GM12878 (cell line): ENCODE measurements around the gene DDX19B. TPM values are rescaled to one million over a fixed set of nuclear protein-coding genes. Genes with fewer than 3 reads are reported as not detected.

Source experiments
- ATAC-seq: fragments of 200-7000 bp; cut with Tn5 transposase; 3 replicates; pipeline ENCODE4 v1.9.1; 2020; ENCODE audit warnings: mild to moderate bottlenecking, moderate library complexity
- Bru-seq: library from RNA; stranded (reverse); fragments of 400-500 nt; gene quantifications from one replicate; lab custom pipeline; 2021; lab: Mats Ljungman, UMichigan
- BruChase-seq, 2 experiments: library from RNA; stranded (reverse); fragments of 400-500 nt; gene quantifications; one replicate each; lab custom pipeline; 2021; lab: Mats Ljungman, UMichigan
- BruUV-seq: library from RNA; stranded (reverse); fragments of 400-500 nt; replicated peaks from 2 replicates; lab custom pipeline; 2021; lab: Mats Ljungman, UMichigan
- CTCF ChIA-PET: fragments of 300-600 bp; sonication (Branson Sonifier 250); formaldehyde crosslinking; extraction: SDS; loops from one replicate; lab custom pipeline; 2021; ENCODE audit warnings: inconsistent platforms; lab: Yijun Ruan, JAX
- POLR2A ChIA-PET: fragments of 350-600 bp; formaldehyde crosslinking; extraction: SDS; loops from one replicate; lab custom pipeline; 2021; ENCODE audit warnings: inconsistent platforms; lab: Charles Lee
- RAD21 ChIA-PET: fragments of 300-600 bp; sonication (Branson Sonifier 250); formaldehyde crosslinking; loops from one replicate; lab custom pipeline; 2023; ENCODE audit warnings: antibody characterized with exemption; ENCODE audit not compliant: unreplicated experiment; lab: Charles Lee
- SMC1A ChIA-PET: fragments of 300-600 bp; sonication (Branson Sonifier 250); formaldehyde crosslinking; loops from one replicate; lab custom pipeline; 2023; ENCODE audit not compliant: unreplicated experiment, uncharacterized antibody; lab: Charles Lee
- DNase-seq: peaks from one replicate; pipeline ENCODE4 v3.0.0-alpha.2; 2011; ENCODE audit warnings: low read depth, low spot score
- FAIRE-seq: peaks from 3 replicates; lab custom pipeline; 2011; peaks lifted over from hg19 to GRCh38; lab: Jason Lieb, UNC
- H2AFZ ChIP-seq: 2 replicates; pipeline ENCODE4 v1.6.0; 2011; ENCODE audit warnings: low read depth, low read length, control low read depth; ENCODE audit not compliant: control insufficient read depth
- H3K27ac ChIP-seq: 2 replicates; pipeline ENCODE4 v1.5.1; 2011; ENCODE audit warnings: control low read depth; ENCODE audit not compliant: control insufficient read depth, insufficient read depth
- H3K27me3 ChIP-seq, 2 experiments: replicated peaks in 1 of 2; 2 replicates each; pipeline versions ENCODE4 v1.6.0 to v1.6.1; 2011; ENCODE audit warnings: low read length in 1 of 2; ENCODE audit not compliant: control insufficient read depth in 2 of 2, insufficient read depth in 2 of 2
- H3K36me3 ChIP-seq, 2 experiments: 2 replicates each; pipeline ENCODE4 v1.5.1; 2011; ENCODE audit warnings: low read length in 1 of 2; ENCODE audit not compliant: control insufficient read depth in 2 of 2, insufficient read depth in 2 of 2
- H3K4me1 ChIP-seq: 2 replicates; pipeline ENCODE4 v1.6.1; 2011; ENCODE audit warnings: mild to moderate bottlenecking, low read length, moderate library complexity, mixed read lengths; ENCODE audit not compliant: control insufficient read depth, insufficient read depth
- H3K4me2 ChIP-seq: 2 replicates; pipeline ENCODE4 v1.6.0; 2011; ENCODE audit warnings: control low read depth; ENCODE audit not compliant: control insufficient read depth, insufficient read depth
- H3K4me3 ChIP-seq: fragments of 200-600 bp; sonication (generic); 2 replicates; pipeline ENCODE4 v1.5.1; 2016
- H3K79me2 ChIP-seq: 2 replicates; pipeline ENCODE4 v1.6.0; 2011; ENCODE audit warnings: low read length; ENCODE audit not compliant: control insufficient read depth, insufficient read depth
- H3K9ac ChIP-seq: 2 replicates; pipeline ENCODE4 v1.8.0; 2011; ENCODE audit warnings: low read length, control low read depth, mixed read lengths; ENCODE audit not compliant: control insufficient read depth, insufficient read depth
- H3K9me3 ChIP-seq: replicated peaks from 3 replicates; pipeline ENCODE4 v1.5.1; 2011; ENCODE audit warnings: mild to moderate bottlenecking, low read length; ENCODE audit not compliant: control insufficient read depth, insufficient read depth
- H4K20me1 ChIP-seq: 2 replicates; pipeline ENCODE4 v1.6.0; 2011; ENCODE audit not compliant: control insufficient read depth, insufficient read depth
- RELA ChIP-seq: fragments of 450-650 bp; IDR thresholded peaks from 2 replicates; pipeline ENCODE4 v1.8.0; 2014; ENCODE audit warnings: borderline replicate concordance; ENCODE audit not compliant: partially characterized antibody
- YBX1 ChIP-seq: fragments of 450-650 bp; IDR thresholded peaks from 2 replicates; pipeline ENCODE4 v1.6.1; 2016; ENCODE audit warnings: antibody characterized with exemption
- ZNF274 ChIP-seq: IDR thresholded peaks from one replicate; pipeline ENCODE4 v1.8.0; 2011; ENCODE audit not compliant: insufficient read length, insufficient read depth
- WGBS: methylation state at CpG from one replicate; pipeline ENCODE4 v1.1.6; 2016; ENCODE audit warnings: low lambda C conversion rate; ENCODE audit not compliant: insufficient replicate concordance, insufficient coverage; ENCODE audit errors: missing lambda C conversion rate; 5-methylcytosine and 5-hydroxymethylcytosine counted together
- in situ Hi-C: fragments of 300-500 bp; cut with MboI; formaldehyde crosslinking; loops from 9 replicates; pipeline ENCODE4 v1.14.3; 2018; ENCODE audit warnings: mixed read lengths
- intact Hi-C: fragments of 100-400 bp; cut with micrococcal nuclease; formaldehyde crosslinking; loops from one replicate; pipeline ENCODE4 v1.14.2; 2022; ENCODE audit not compliant: unreplicated experiment
- long read RNA-seq, 2 experiments: library from polyadenylated mRNA; unstranded; transcript quantifications; one replicate each; pipeline ENCODE4 v2.0.0, GENCODE V29; 2019 to 2020
- polyA minus RNA-seq, 3 experiments: library from RNA; depleted of rRNA, polyadenylated mRNA; stranded (reverse); fragments of >200 nt; gene quantifications; 2 replicates each; pipeline ENCODE4 v1.2.3, GENCODE V29; 2011
- polyA plus RNA-seq, 11 experiments: library from polyadenylated mRNA; depleted of rRNA in 4 of 11; unstranded in 6 of 11; stranded (reverse) in 5 of 11; fragments of >200 nt; fragmentation: Nextera tagmentation in 4 of 11; fragmentation: Illumina TruSeq in 1 of 11; extraction: Ambion mirVana in 4 of 11; extraction: Trizol in 1 of 11; gene quantifications; 1 replicate in 1 of 11; 2 replicates in 10 of 11; pipeline versions ENCODE4 v1.2.1 to v1.2.3, GENCODE V29; 2011 to 2016; ENCODE audit warnings: inconsistent platforms in 2 of 11, missing spikeins in 2 of 11, low read depth in 1 of 11
- total RNA-seq, 4 experiments: library from RNA; depleted of rRNA in 3 of 4; stranded (reverse); fragments of >200 nt in 3 of 4; fragmentation: Illumina TruSeq in 1 of 4; extraction: Trizol in 1 of 4; gene quantifications; 2 replicates each; pipeline versions ENCODE4 v1.2.1 to v1.2.3, GENCODE V29; 2013 to 2021
- TF ChIP-seq, protein P1 (sequence below): fragments of 450-650 bp; IDR thresholded peaks from 2 replicates; pipeline ENCODE4 v1.6.1; 2017; ENCODE audit warnings: mild to moderate bottlenecking, moderate library complexity
- TF ChIP-seq, protein P2 (sequence below): IDR thresholded peaks from 2 replicates; pipeline ENCODE4 v1.6.1; 2012; ENCODE audit warnings: improper control_type of control experiment, low read depth, low read length; ENCODE audit not compliant: insufficient replicate concordance

DDX19B gene
- total RNA-seq (2013; cell fraction: nucleolus; rRNA removed) = 31.3 and 36.2 TPM in 2 replicates
- 42.0 and 44.6 TPM in 2 replicates for total RNA-seq (2014; rRNA removed)
- 34.2 and 37.7 TPM in 2 replicates for total RNA-seq (2014; rRNA removed; fragmentation: Illumina TruSeq; extraction: Trizol)
- 38.5 and 40.4 TPM in 2 replicates for total RNA-seq (2021)
- 32.2 TPM for polyA plus RNA-seq (2011; ENCODE audit: low read depth)
- polyA plus RNA-seq (2011; rRNA removed) = 23.4 and 45.1 TPM in 2 replicates
- polyA plus RNA-seq (2011; cell fraction: cytosol; rRNA removed) = 42.3 and 53.9 TPM in 2 replicates
- polyA plus RNA-seq (2011; cell fraction: nucleus; rRNA removed) = 38.8 and 53.3 TPM in 2 replicates
- polyA plus RNA-seq (2012) = 33.9 and 36.8 TPM in 2 replicates
- 69.1 and 81.8 TPM in 2 replicates for polyA plus RNA-seq (2014; fragmentation: Illumina TruSeq; extraction: Trizol)
- polyA plus RNA-seq (2014; fragmentation: Nextera tagmentation; extraction: Ambion mirVana) = 10 to 100 TPM; 14.1 to 17.6 TPM
- polyA plus RNA-seq (2014; rRNA removed) = 33.2 and 38.7 TPM in 2 replicates
- 10 to 100 TPM; 54.8 to 55.2 TPM for polyA plus RNA-seq (2016; fragmentation: Nextera tagmentation; extraction: Ambion mirVana)
- polyA minus RNA-seq (2011; rRNA and poly(A)+ RNA removed) = 16.1 and 18.2 TPM in 2 replicates
- polyA minus RNA-seq (2011; cell fraction: cytosol; rRNA and poly(A)+ RNA removed) = 6.4 and 9.3 TPM in 2 replicates
- 5.4 and 7.6 TPM in 2 replicates for polyA minus RNA-seq (2011; cell fraction: nucleus; rRNA and poly(A)+ RNA removed)
- Bru-seq, nascent RNA = percentile 57 among the genes with signal in this experiment
- percentile 78 among the genes with signal in this experiment for BruChase-seq, experiment 1, labeled RNA remaining after a 6-hour chase
- percentile 75 among the genes with signal in this experiment for BruChase-seq, experiment 2, labeled RNA remaining after a 2-hour chase
- long read RNA-seq, experiment 1, transcript DDX19B-202 (11 exons, 1,692 nt) = minor isoform, 5 of 85 reads
- long read RNA-seq, experiment 1, transcript DDX19B-201 (12 exons, 3,386 nt) = major isoform, 72 of 85 reads
- long read RNA-seq, experiment 1, partial matches to known transcripts = 1 of 85 reads
- long read RNA-seq, experiment 1, other reads (novel, unspliced or antisense) = 6 of 85 reads
- long read RNA-seq, experiment 2, transcript DDX19B-203 (10 exons, 1,717 nt) = minor isoform, 9 of 484 reads
- long read RNA-seq, experiment 2, transcript DDX19B-201 (12 exons, 3,386 nt) = major isoform, 395 of 484 reads
- long read RNA-seq, experiment 2, transcript DDX19B-202 (11 exons, 1,692 nt) = minor isoform, 27 of 484 reads
- long read RNA-seq, experiment 2, partial matches to known transcripts = 23 of 484 reads
- long read RNA-seq, experiment 2, other reads (novel, unspliced or antisense) = 27 of 484 reads

DNA sequence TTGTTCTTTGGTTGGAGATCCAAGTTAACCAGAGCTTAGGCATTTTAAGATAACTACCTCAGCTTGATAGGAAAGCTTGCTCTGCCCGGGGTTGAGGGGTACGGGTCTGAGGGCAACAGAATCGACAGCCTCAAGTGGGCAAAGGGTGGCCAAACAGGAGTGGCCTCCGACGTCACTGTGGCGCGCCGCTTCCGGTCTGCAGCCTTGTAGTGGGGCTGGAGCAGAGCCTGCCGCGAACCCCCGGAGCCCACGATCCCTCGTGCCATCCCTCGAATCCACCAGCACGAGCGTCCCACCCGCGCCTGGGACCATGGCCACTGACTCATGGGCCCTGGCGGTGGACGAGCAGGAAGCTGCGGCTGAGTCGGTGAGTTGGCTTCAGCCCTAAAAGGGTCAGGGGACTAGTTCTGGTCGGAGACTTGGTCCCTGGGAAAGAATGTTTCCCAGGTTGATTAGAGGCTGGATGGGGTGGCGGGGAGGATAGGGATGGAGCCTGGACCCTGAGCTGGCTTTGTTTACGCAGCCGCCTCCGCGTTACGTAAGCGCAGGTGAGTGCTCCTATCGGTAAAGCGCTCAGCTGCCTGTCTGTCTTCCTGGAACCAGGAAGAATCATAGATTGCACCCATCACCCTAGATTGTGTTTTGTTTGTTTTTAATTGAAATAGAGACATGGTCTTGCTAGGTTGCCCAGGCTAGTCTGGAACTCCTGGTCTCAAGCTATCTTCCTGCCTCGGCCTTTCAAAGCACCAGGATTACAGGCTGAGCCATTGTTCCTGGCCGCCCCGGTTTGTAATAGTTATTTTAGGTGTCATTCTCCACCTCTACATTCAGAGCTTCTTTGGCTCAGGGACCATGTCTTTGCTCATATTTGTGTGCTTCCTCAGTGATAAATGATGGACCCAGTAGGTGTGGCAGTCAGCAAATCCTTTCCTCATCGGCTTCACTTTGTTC is at the start of gene DDX19B:
TSS of gene DDX19B (plus strand) at position 199 of the 951 bp plus-strand sequence. CDS start at position 311, 112 bp downstream.
- CTCF ChIA-PET = interaction anchor here (0.6 to 2.5 kb wide), 10 partner anchors 8 to 315 kb away, joined by 3 to 9 read pairs (median 6); partner anchors contain the start of genes AARS1, DDX19A and EXOSC6
- peak; percentile 70 for FAIRE-seq
- POLR2A ChIA-PET = interaction anchor here (1.1 to 3.8 kb wide), 4 partner anchors 9 to 47 kb away, joined by 4 to 28 read pairs (median 7); partner anchors contain the start of genes AARS1 and DDX19A
- 1% methylated on average over 37 of the region's 37 CpGs for WGBS
- SMC1A ChIA-PET = interaction anchor here (0.6 to 3.1 kb wide), 7 partner anchors 8 to 224 kb away, joined by 3 to 17 read pairs (median 4); partner anchors contain the start of genes AARS1, COG4, DDX19A and SF3B3
- RAD21 ChIA-PET = interaction anchor here (0.8 to 2.0 kb wide), 4 partner anchors 10 to 284 kb away, joined by 3 to 6 read pairs (median 4); partner anchors contain the start of genes AARS1 and DDX19A
- ATAC-seq = peak; percentile 98
- BruUV-seq = TSS peak; percentile 68
- H3K9me3 ChIP-seq = peaks cover 6% of the 10 kb centered on the region; the same call in 1 of the 3 replicates
- peaks cover 30% of the 10 kb centered on the region for H3K79me2 ChIP-seq
- DNase-seq = no peak
- H3K36me3 ChIP-seq = 0 out of 4 replicates have a peak, but pooled peaks cover 0 to 3% of the 10 kb centered on the region in 2 experiments
- peaks cover 7% of the 10 kb centered on the region for H3K4me1 ChIP-seq
- in situ Hi-C loops (no loop called here), intact Hi-C loops (no loop called here)
- H4K20me1 ChIP-seq = no peaks in the 10 kb centered on the region
- H2AFZ ChIP-seq = peak within 1 kb of the TSS; percentile 98
- H3K27ac ChIP-seq = peak within 1 kb of the TSS; percentile 93
- H3K4me2 ChIP-seq = peak within 1 kb of the TSS; percentile 94
- H3K9ac ChIP-seq = peak within 1 kb of the TSS; percentile 97
- H3K4me3 ChIP-seq = peak within 1 kb of the TSS; percentile 98
- H3K27me3 ChIP-seq = no peaks in the 10 kb centered on the region
- TF ChIP-seq, protein P1, sequence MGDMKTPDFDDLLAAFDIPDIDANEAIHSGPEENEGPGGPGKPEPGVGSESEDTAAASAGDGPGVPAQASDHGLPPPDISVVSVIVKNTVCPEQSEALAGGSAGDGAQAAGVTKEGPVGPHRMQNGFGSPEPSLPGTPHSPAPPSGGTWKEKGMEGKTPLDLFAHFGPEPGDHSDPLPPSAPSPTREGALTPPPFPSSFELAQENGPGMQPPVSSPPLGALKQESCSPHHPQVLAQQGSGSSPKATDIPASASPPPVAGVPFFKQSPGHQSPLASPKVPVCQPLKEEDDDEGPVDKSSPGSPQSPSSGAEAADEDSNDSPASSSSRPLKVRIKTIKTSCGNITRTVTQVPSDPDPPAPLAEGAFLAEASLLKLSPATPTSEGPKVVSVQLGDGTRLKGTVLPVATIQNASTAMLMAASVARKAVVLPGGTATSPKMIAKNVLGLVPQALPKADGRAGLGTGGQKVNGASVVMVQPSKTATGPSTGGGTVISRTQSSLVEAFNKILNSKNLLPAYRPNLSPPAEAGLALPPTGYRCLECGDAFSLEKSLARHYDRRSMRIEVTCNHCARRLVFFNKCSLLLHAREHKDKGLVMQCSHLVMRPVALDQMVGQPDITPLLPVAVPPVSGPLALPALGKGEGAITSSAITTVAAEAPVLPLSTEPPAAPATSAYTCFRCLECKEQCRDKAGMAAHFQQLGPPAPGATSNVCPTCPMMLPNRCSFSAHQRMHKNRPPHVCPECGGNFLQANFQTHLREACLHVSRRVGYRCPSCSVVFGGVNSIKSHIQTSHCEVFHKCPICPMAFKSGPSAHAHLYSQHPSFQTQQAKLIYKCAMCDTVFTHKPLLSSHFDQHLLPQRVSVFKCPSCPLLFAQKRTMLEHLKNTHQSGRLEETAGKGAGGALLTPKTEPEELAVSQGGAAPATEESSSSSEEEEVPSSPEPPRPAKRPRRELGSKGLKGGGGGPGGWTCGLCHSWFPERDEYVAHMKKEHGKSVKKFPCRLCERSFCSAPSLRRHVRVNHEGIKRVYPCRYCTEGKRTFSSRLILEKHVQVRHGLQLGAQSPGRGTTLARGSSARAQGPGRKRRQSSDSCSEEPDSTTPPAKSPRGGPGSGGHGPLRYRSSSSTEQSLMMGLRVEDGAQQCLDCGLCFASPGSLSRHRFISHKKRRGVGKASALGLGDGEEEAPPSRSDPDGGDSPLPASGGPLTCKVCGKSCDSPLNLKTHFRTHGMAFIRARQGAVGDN = peak; percentile 94
- TF ChIP-seq RELA (peak; percentile 36), YBX1 (no peak), ZNF274 (no peak)
- TF ChIP-seq, protein P2, sequence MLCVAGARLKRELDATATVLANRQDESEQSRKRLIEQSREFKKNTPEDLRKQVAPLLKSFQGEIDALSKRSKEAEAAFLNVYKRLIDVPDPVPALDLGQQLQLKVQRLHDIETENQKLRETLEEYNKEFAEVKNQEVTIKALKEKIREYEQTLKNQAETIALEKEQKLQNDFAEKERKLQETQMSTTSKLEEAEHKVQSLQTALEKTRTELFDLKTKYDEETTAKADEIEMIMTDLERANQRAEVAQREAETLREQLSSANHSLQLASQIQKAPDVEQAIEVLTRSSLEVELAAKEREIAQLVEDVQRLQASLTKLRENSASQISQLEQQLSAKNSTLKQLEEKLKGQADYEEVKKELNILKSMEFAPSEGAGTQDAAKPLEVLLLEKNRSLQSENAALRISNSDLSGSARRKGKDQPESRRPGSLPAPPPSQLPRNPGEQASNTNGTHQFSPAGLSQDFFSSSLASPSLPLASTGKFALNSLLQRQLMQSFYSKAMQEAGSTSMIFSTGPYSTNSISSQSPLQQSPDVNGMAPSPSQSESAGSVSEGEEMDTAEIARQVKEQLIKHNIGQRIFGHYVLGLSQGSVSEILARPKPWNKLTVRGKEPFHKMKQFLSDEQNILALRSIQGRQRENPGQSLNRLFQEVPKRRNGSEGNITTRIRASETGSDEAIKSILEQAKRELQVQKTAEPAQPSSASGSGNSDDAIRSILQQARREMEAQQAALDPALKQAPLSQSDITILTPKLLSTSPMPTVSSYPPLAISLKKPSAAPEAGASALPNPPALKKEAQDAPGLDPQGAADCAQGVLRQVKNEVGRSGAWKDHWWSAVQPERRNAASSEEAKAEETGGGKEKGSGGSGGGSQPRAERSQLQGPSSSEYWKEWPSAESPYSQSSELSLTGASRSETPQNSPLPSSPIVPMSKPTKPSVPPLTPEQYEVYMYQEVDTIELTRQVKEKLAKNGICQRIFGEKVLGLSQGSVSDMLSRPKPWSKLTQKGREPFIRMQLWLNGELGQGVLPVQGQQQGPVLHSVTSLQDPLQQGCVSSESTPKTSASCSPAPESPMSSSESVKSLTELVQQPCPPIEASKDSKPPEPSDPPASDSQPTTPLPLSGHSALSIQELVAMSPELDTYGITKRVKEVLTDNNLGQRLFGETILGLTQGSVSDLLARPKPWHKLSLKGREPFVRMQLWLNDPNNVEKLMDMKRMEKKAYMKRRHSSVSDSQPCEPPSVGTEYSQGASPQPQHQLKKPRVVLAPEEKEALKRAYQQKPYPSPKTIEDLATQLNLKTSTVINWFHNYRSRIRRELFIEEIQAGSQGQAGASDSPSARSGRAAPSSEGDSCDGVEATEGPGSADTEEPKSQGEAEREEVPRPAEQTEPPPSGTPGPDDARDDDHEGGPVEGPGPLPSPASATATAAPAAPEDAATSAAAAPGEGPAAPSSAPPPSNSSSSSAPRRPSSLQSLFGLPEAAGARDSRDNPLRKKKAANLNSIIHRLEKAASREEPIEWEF = no peak
